ENCODE data around the gene PES1. TPM values are rescaled to one million over a fixed set of nuclear protein-coding genes. Genes with fewer than 3 reads are reported as not detected.
"Not testable (repeated sequence)": the region's sequence is repeated elsewhere in the genome, so short reads cannot be mapped to it uniquely, and the experiment has no call there.

The PES1 gene
- total RNA-seq, 1 experiment from 2014 or later: 73.8 TPM

DNA sequence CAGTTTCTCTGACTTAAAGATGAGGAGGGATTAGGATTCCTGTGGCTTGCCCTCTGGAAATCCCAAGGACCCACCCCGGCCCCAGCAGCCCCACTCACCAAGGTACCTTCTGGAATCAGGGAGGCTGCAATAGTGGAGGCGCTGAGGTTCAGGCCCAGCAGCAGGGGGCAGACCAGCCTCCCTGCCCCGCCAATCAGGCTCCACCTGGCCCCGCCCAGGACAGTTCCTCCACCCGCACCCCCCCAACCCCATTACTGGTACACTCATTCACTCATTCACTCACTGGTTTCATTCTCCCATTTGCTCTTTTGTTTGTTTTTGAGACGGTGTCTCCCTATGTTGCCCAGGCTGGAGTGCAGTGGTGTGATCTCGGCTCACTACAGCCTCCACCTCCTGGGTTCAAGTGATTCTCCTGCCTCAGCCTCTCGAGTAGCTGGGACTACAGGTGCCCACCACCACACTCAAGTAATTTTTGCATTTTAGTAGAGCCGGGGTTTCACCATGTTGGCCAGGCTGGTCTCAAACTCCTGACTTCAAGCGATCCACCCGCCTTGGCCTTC, 31.0 kb downstream of the PES1 start:
- not testable (repeated sequence) for H3K36me3 ChIP-seq; DNase-seq; H3K4me1 ChIP-seq; H3K9me3 ChIP-seq (replicated peaks); H3K27ac ChIP-seq; H3K27me3 ChIP-seq; H3K4me3 ChIP-seq

DNA sequence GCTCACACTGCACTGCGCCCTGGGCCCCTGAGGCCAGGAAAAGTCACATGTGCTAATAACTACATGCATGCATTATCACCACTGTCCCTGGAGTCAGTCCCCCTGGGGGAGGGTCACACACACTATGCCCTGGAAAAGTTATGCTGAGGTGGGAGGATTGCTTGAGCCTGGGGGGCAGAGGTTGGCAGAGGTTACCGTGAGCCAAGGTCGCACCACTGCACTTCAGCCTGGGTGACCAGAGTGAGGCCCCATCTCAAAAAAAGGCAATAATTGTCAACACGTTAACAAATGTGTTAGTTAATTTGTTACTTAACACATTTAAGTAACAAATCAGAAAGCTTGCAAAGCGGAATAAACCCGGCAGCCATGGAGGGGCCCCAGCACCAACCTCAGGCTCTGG, 31.8 kb downstream of the PES1 start:
- Histone ChIP-seq H3K36me3 (no peaks in the 10 kb centered on the region), H3K4me3 (no peak overlapping the region), H3K9me3 (replicated peaks) (no peaks in the 10 kb centered on the region), H3K4me1 (no peaks in the 10 kb centered on the region), H3K27ac (no peak overlapping the region), H3K27me3 (no peaks in the 10 kb centered on the region)
- DNase-seq: no peak

DNA sequence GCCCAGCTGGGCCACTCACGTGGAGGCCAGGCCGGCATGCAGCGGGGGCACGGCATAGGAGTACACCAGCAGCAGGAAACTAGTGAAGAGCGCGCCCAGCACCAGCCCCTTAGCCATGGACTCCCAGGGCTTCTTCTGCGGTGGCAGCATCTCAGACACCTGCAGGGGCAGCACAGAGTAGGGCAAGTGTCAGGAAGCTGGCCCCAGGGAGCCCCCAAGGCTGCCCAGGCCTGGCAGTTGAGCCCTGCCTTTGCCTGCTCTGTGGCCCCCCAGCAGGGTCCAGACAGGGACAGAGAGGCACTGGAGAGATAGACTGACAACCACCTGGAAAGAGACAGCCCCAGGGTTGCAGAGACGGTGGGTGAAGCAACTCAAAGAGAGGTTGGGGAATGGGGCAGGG, 34.5 kb downstream of the PES1 start:
- H3K27me3 ChIP-seq: no peaks in the 10 kb centered on the region
- no peaks in the 10 kb centered on the region for H3K36me3 ChIP-seq
- no peaks in the 10 kb centered on the region for H3K4me1 ChIP-seq
- no peak for DNase-seq
- no peak overlapping the region for H3K27ac ChIP-seq
- no peak overlapping the region for H3K4me3 ChIP-seq
- no peaks in the 10 kb centered on the region for H3K9me3 ChIP-seq (replicated peaks)

DNA sequence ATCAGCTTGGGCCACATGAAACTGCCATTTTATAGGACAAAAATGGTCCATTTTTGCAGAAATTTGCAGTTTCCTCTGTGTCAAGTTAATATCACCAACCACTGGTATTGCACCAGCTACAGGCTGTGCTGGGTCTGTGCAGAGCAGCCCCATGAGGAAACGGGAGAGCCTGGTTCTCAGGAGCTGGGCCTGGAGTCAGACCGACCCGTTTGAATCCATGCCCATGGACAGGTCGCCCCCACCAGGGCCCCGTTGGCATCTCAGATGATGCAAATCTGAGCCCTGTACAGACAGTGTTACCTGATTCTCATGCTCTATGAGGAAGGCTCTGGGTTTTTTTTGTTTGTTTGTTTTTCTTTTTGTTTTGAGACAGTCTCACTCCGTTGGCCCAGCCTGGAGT, 35.3 kb downstream of the PES1 start:
- Histone ChIP-seq H3K36me3 (no peaks in the 10 kb centered on the region), H3K9me3 (replicated peaks) (no peaks in the 10 kb centered on the region), H3K27me3 (no peaks in the 10 kb centered on the region), H3K27ac (no peak overlapping the region), H3K4me3 (no peak overlapping the region), H3K4me1 (no peaks in the 10 kb centered on the region)
- DNase-seq: no peak

DNA sequence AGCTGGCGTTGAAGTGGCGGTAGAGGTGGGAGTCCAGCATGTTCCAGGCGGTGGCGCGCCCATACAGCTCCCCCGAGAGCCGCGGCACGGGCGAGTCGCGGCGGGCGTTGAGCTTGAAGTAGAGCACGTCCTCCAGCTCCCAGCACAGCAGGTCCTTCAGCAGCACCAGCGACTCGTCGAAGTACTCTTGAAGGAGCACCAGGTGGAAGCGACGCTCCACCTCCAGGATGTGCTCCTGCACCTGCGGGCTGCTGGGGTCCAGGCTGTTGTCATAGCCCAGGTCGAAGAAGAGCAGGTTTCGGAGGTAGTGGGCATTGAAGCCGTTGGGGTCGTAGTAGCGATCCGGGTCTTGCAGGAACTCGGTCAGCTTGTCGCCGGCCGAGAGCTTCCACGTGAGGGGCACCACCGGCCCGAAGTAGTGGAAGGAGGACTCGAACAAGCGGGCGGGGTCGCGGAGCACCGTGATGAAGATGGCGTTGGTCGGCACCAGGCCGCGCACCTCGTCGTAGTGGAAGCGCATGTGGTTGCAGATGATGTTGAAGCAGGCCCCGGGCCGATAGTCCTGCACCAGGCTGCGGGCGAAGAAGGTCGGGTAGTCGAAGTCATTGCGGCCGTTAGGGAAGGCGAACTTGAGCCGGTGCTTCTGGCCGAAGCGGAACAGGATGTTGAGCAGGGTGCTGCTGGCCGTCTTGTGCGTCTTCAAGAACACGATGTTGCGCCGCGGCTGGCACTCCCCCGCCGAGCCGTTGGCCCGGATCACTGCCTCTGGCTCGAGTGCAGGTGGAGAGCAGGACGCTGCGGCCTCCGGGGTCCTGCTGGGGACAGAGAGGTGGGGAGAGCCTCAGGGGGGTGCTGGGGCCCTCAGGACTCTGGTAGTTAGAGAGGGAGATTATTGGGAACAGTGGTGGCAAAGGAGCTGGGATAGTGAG, 36.2 kb downstream of the PES1 start:
- no peak for DNase-seq
- H3K27ac ChIP-seq: no peak overlapping the region
- H3K27me3 ChIP-seq: no peaks in the 10 kb centered on the region
- no peaks in the 10 kb centered on the region for H3K9me3 ChIP-seq (replicated peaks)
- no peaks in the 10 kb centered on the region for H3K36me3 ChIP-seq
- H3K4me3 ChIP-seq: no peak overlapping the region
- no peaks in the 10 kb centered on the region for H3K4me1 ChIP-seq

DNA sequence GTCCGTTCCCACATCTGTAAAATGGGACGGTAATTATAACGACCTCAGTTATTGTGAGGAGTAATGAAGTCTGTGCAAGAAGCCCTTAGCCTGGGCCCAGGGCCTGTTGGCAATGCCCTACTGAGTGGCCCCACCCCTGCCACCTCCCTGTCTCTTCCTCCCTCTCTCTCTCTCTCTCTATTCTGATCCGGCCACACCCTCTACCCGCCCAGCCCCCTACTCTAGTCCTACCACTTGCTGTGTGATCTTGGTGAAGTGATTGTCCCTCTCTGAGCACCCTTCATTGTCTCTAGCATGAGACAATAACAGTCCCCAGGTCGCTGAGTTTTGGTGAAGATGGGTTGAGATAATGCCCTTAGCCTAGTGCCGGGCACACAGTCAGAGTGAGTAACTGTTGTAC, 37.7 kb downstream of the PES1 start:
- Histone ChIP-seq H3K4me1 (no peaks in the 10 kb centered on the region), H3K27ac (no peak overlapping the region), H3K9me3 (replicated peaks) (no peaks in the 10 kb centered on the region), H3K36me3 (no peaks in the 10 kb centered on the region), H3K4me3 (no peak overlapping the region), H3K27me3 (no peaks in the 10 kb centered on the region)
- DNase-seq: no peak

DNA sequence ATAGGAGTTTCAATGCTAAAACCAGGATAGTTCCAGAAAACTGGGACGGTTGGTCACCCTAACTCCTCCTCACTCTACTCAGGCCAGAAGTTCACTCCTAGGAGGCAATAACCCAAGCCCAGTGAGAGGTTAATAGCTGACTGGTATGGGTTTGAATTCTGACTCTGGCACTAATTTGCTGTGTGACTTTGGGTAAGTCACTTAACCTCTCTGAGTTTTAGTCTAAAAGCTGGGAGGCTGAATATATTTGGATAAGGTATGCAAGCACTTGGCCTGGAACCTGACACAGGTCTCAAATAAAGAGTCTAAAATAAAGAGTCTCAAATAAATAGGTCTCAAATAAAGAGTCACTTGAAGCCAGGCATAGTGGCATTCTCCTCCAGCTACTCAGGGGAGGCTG, 39.0 kb downstream of the PES1 start:
- Histone ChIP-seq H3K4me1 (no peaks in the 10 kb centered on the region), H3K4me3 (no peak overlapping the region), H3K27ac (no peak overlapping the region)

DNA sequence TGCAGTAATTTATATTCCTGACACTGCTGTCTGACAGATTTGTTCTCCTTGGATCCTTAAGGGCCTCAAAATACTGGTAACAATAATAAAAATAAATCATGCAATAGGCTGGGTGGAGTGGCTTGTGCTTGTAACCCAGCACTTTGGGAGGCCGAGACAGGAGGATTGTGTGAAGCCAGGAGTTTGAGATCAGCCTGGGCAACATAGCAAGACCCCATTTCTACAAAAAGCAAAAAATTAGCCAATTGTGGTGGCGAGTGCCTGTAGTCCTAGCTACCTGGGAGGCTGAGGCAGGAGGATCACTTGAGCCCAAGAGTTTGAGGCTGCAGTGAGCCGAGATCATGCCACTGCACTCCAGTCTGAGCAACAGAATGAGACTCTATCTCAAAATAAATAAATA, 39.9 kb downstream of the PES1 start:
- not testable (repeated sequence) for H3K4me3 ChIP-seq; H3K27me3 ChIP-seq; H3K27ac ChIP-seq; H3K4me1 ChIP-seq; H3K36me3 ChIP-seq; DNase-seq; H3K9me3 ChIP-seq (replicated peaks)

More for the DNA sequence above, 39.0 kb downstream of the PES1 start:
- Histone ChIP-seq H3K9me3 (replicated peaks) (no peaks in the 10 kb centered on the region), H3K36me3 (no peaks in the 10 kb centered on the region), H3K27me3 (no peaks in the 10 kb centered on the region)
- no peak for DNase-seq

DNA sequence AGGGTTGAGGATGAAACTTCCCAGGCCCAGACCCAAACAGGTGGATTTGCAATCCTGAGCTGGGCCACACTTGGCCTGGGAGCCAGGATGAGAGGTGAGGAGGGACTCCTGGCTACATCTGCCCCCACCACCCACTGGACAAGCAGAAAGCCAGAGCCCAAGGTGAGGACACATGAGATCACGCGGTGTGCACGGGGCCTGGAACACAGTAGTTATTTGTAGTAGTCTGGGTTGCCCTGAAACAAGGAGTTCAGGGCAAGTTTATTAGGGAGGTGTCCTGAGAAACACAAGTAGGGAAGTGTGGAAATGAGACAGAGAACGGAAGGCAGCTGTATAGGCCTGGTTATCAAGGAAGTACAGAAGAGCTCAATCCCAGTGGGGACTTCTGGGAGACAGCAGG, 44.5 kb downstream of the PES1 start:
- DNase-seq: no peak
- H3K9me3 ChIP-seq (replicated peaks): no peaks in the 10 kb centered on the region
- no peak overlapping the region for H3K4me3 ChIP-seq
- no peaks in the 10 kb centered on the region for H3K4me1 ChIP-seq
- no peaks in the 10 kb centered on the region for H3K27me3 ChIP-seq
- H3K36me3 ChIP-seq: no peaks in the 10 kb centered on the region
- no peak overlapping the region for H3K27ac ChIP-seq

DNA sequence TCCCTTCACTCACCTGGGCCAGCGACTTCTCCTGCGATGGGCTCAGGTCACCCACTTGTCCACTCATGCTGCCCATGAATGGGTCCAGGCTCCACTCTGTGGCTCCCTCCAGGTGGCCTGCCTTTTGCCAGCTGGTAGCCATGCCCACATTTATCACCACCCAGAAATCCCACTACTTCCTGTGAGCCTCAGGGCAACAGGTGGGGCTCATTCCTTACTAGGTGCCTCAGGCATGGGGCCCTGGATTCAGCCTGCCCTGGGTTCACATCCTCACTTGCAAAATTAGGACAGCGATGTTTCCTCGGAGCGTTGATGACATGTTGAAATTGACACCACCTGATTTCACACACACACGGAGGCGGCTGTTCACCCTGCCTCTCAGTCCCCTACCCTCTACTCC, 45.1 kb downstream of the PES1 start, which contains the start of gene SEC14L6:
Gene SEC14L6 (minus strand): TSS at position 126 of the 400 bp plus-strand sequence. CDS start 59 bp downstream, at position 67.
- Histone ChIP-seq H3K27ac (no peak within 1 kb of the TSS), H3K36me3 (no peaks in the 10 kb centered on the region), H3K4me1 (no peaks in the 10 kb centered on the region), H3K4me3 (no peak within 1 kb of the TSS), H3K27me3 (no peaks in the 10 kb centered on the region), H3K9me3 (replicated peaks) (no peaks in the 10 kb centered on the region)
- peak in 1 of 2 experiments; percentile 9 for DNase-seq

DNA sequence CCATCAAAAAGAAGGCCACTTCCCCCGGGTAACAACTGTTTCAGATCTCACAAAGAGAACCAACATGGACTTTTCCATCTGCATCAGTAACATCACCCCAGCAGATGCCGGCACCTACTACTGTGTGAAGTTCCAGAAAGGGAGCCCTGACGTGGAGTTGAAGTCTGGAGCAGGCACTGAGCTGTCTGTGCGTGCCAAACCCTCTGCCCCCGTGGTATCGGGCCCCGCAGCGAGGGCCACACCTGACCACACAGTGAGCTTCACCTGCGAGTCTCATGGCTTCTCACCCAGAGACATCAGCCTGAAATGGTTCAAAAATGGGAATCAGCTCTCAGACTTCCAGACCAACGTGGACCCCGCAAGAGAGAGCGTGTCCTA, 48.9 kb downstream of the PES1 start:
- Histone ChIP-seq H3K4me3 (no peak overlapping the region), H3K27me3 (no peaks in the 10 kb centered on the region), H3K27ac (no peak overlapping the region), H3K9me3 (replicated peaks) (no peaks in the 10 kb centered on the region), H3K4me1 (no peaks in the 10 kb centered on the region), H3K36me3 (no peaks in the 10 kb centered on the region)
- no peak for DNase-seq

DNA sequence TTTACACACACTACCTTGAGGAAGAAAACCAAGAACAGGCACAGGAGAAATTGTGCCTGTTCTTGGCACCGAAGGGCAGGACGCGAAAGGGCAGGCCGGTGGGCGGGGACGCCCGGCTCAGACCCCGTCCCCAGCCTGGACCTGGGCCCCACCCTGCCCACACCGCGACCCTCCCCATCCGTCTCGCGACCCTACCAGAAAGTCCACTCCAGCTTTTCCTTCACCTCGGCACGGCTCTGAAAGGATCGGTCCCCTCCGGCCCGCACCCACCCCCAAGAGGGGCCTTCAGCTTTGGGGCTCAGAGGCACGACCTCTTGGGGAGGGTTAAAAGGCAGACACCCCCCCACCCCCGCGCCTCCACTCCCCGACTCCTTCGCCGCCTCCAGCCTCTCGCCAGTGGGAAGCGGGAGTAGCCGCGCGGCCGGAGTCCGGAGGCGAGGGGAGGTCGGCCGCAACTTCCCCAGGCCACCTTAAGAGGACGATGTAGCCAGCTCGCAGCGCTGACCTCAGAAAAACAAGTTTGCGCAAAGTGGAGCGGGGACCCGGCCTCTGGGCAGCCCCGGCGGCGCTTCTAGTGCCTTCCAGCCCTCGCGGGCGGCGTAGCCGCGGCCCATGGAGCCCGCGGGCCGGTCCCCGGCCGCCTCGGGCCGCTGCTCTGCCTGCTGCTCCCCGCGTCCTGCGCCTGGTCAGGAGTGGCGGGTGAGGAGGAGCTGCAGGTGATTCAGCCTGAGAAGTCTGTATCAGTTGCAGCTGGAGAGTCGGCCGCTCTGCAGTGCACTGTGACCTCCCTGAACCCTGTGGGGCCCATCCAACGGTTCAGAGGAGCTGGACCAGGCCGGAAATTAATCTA, 49.5 kb downstream of the PES1 start:
- Histone ChIP-seq H3K4me1 (no peaks in the 10 kb centered on the region), H3K27me3 (no peaks in the 10 kb centered on the region), H3K9me3 (replicated peaks) (no peaks in the 10 kb centered on the region), H3K27ac (no peak overlapping the region), H3K4me3 (no peak overlapping the region), H3K36me3 (no peaks in the 10 kb centered on the region)
- no peak for DNase-seq

DNA sequence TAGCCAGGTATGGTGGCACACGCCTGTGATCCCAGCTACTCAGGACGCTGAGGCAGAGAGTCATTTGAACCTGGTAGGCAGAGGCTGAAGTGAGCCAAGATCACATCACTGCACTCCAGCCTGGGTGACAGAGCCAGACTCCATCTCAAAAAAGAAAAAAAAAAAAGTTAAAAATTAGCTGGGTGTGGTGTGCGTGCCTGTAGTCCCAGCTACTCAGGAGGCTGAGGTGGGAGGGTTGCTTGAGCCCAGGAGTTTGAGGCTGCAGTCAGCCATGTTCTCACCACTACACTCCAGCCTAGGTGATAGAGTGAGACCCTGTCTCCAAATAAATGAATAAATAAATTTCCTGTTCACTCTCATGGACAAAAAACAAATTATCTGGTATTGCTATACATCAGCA, 50.2 kb downstream of the PES1 start:
- not testable (repeated sequence) for H3K9me3 ChIP-seq (replicated peaks); H3K4me3 ChIP-seq; H3K36me3 ChIP-seq; DNase-seq; H3K27ac ChIP-seq; H3K27me3 ChIP-seq; H3K4me1 ChIP-seq

DNA sequence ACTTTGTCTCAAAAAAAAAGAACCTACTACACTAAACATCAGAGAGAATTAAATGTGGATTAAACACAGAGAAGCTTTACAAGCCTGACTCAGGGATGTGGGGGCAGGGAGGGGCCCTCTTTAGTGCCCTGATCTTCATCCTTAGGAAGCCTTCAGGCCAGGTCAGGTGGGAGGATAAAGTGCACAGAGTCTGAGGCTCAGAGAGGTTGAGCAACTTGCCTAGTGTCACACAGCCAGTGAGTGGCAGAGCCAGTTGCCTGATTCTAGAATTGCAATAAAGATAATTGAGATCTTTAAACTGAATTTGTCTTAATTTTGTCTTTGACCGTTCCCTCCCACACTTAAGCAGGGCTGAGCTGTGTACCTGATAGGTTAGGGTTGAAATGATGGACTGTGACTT, 52.3 kb downstream of the PES1 start:
- Histone ChIP-seq H3K4me1 (no peaks in the 10 kb centered on the region), H3K9me3 (replicated peaks) (no peaks in the 10 kb centered on the region), H3K27ac (no peak overlapping the region), H3K27me3 (no peaks in the 10 kb centered on the region), H3K36me3 (no peaks in the 10 kb centered on the region), H3K4me3 (no peak overlapping the region)
- DNase-seq: no peak

DNA sequence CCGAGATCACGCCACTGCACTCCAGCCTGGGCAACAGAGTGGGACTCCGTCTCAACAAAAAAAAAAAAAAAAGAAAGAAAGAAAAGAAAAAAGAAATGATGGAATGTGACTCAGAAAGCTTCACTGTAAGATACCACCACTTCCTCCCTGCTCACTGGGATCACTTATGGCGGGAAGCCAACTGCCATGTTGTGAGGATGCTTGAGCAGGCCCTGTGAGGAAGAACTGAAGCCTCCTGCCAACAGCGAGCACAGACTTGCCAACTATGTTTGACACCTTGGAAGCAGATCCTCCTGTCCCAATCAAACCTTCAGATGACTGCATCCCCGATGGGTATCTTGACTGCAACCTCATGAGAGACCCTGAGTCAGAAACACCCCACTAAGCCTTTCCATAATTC, 53.4 kb downstream of the PES1 start:
- Histone ChIP-seq H3K9me3 (replicated peaks) (no peaks in the 10 kb centered on the region), H3K36me3 (no peaks in the 10 kb centered on the region), H3K27me3 (no peaks in the 10 kb centered on the region), H3K4me3 (no peak overlapping the region), H3K4me1 (no peaks in the 10 kb centered on the region), H3K27ac (no peak overlapping the region)
- no peak for DNase-seq
